Kidney epithelial cell (primary cell): ENCODE measurements around the gene CLDN9. TPM values are rescaled to one million over a fixed set of nuclear protein-coding genes. Genes with fewer than 3 reads are reported as not detected.

Experiments used
- DNase-seq: peaks from one replicate; pipeline ENCODE4 v3.0.0-alpha.2; 2010; ENCODE audit warnings: low read depth
- H3K27me3 ChIP-seq: 2 replicates; pipeline ENCODE4 v1.6.0; 2011; ENCODE audit warnings: low read length; ENCODE audit not compliant: control insufficient read depth, insufficient read depth
- H3K36me3 ChIP-seq: 2 replicates; pipeline ENCODE4 v1.5.1; 2011; ENCODE audit warnings: low read length; ENCODE audit not compliant: control insufficient read depth, insufficient read depth
- H3K4me3 ChIP-seq: 2 replicates; pipeline ENCODE4 v1.5.1; 2011; ENCODE audit warnings: low read depth, mild to moderate bottlenecking, control low read depth, low read length
- total RNA-seq: library from RNA; depleted of rRNA; stranded (reverse); fragments of >200 nt; gene quantifications from 2 replicates; pipeline ENCODE4 v1.2.3, GENCODE V29; 2015
- TF ChIP-seq, protein P1 (sequence below): IDR thresholded peaks from 2 replicates; pipeline ENCODE4 v1.5.1; 2011; ENCODE audit warnings: mild to moderate bottlenecking, moderate library complexity, low read length, control low read depth, inconsistent platforms; ENCODE audit not compliant: insufficient read depth, poor library complexity, severe bottlenecking

The CLDN9 gene
- total RNA-seq, 1 donor from 2014 or later = 1.0 TPM

DNA sequence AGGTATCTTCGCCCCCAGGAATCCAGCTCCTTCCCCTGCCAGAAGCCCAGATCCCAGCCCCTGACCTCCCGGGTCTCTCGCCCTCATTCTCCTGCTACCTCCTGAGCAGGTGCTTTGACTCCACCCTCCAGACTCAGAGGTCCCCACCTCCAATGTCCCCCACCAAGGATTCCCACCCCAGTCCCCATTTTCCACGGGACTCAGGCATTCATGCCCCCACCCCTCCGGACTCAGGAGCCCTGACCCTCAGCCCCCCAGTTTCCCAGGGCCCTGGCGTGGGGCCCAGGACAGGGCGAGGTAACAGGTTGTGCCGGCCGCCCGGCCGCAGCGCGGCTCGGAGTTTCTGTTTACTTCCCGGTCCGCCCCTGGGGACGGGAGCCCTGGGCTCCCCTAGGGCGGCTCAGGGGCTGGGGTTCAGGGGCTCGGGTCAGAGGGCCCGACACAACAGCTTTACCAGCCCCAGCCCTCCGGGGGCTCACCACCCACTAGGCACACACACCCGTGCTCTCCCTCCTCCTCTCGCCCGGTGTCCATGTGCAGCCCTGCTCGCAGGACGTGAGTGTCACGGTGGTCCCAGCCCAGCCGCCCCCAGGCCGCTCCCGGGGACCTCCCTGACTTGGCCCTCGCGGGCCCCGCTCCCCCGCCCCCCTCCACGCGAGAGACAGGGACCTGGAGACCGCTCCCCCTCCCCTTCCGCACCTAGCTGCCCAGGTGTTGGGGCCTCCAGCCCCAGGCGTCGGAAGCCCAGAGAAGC, 23.4 kb downstream of the CLDN9 start:
- H3K4me3 ChIP-seq = peak overlapping the region; percentile 17
- TF ChIP-seq, protein P1, sequence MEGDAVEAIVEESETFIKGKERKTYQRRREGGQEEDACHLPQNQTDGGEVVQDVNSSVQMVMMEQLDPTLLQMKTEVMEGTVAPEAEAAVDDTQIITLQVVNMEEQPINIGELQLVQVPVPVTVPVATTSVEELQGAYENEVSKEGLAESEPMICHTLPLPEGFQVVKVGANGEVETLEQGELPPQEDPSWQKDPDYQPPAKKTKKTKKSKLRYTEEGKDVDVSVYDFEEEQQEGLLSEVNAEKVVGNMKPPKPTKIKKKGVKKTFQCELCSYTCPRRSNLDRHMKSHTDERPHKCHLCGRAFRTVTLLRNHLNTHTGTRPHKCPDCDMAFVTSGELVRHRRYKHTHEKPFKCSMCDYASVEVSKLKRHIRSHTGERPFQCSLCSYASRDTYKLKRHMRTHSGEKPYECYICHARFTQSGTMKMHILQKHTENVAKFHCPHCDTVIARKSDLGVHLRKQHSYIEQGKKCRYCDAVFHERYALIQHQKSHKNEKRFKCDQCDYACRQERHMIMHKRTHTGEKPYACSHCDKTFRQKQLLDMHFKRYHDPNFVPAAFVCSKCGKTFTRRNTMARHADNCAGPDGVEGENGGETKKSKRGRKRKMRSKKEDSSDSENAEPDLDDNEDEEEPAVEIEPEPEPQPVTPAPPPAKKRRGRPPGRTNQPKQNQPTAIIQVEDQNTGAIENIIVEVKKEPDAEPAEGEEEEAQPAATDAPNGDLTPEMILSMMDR = no peak
- no peaks in the 10 kb centered on the region for H3K36me3 ChIP-seq
- DNase-seq = no peak
- H3K27me3 ChIP-seq = peaks cover 79% of the 10 kb centered on the region

DNA sequence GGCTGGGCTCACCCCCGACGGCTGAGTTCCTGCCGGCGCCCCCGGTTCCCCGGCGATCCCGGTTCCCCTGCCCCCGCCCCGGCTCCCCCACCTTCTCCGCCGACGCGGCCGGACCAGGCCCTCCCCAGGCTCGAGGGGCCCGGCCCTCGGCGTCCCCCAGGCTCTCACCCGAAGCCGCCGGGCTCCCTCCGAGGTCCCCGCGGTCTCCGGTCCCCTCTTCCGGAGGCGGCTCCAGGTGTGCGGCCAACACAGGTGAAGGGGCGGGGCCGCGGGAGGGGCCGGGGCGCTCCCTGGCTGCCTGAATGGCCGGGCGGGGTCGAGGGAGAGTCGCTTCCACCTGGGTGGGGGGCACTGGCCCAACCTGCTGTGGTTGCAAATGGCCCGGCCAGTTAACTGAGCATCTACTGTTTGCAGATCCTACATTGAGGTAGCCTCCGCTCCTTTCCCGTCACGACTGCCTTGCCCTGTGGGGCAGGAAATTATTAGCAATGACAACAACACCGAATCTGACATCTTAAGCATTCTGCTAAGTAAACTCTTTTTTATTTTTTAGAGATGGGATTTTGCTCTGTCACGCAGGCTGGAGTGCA, 24.1 kb downstream of the CLDN9 start, which contains the start of gene BICDL2:
TSS of gene BICDL2 (minus strand) at position 219 of the 590 bp plus-strand sequence. CDS start 1,448 bp downstream, outside the sequence.
- H3K4me3 ChIP-seq = peak within 1 kb of the TSS; percentile 17
- TF ChIP-seq, protein P1 = no peak
- no peaks in the 10 kb centered on the region for H3K36me3 ChIP-seq
- peaks cover 76% of the 10 kb centered on the region for H3K27me3 ChIP-seq
- DNase-seq = no peak

GRCh38 chr16:3038256-3038655, 25.5 kb downstream of the CLDN9 start:
- H3K27me3 ChIP-seq = peaks cover 63% of the 10 kb centered on the region
- DNase-seq = no peak
- no peaks in the 10 kb centered on the region for H3K36me3 ChIP-seq
- no peak overlapping the region for H3K4me3 ChIP-seq
- TF ChIP-seq, protein P1 = no peak

GRCh38 chr16:3038896-3039295, 26.2 kb downstream of the CLDN9 start:
- H3K27me3 ChIP-seq = peaks cover 57% of the 10 kb centered on the region
- H3K4me3 ChIP-seq = no peak overlapping the region
- no peak for DNase-seq
- TF ChIP-seq, protein P1 = no peak
- no peaks in the 10 kb centered on the region for H3K36me3 ChIP-seq

DNA sequence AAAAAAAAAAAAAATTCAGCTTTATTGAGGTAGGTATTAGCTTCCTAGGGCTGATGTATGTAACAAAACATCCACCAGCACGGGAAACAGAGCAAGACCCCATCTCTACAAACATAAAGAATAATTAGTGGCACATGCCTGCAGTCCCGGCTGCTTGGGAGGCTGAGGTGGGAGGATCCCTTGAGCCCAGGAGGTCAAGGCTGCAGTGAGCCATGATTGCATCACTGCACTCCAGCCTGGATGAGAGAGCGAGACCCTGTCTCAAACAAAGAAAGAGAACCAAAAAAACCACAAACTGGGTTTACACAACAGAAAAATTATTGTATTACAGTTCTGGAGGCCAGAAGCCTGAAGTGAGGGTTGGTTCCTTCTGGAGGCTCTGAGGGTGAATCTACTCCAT, 29.7 kb downstream of the CLDN9 start:
- DNase-seq = no peak
- TF ChIP-seq, protein P1 = no peak
- Histone ChIP-seq H3K27me3 (peaks cover 50% of the 10 kb centered on the region), H3K36me3 (no peaks in the 10 kb centered on the region), H3K4me3 (no peak overlapping the region)
